Esophagus squamous epithelium (tissue), 5 donors: ENCODE measurements around the gene PCDHB10. TPM values are rescaled to one million over a fixed set of nuclear protein-coding genes. Genes with fewer than 3 reads are reported as not detected.
"Not testable (repeated sequence)": the region's sequence is repeated elsewhere in the genome, so short reads cannot be mapped to it uniquely, and the experiment has no call there.

Experiments used
- DNase-seq: peaks from one replicate; lab custom pipeline; 2025; lab: John Stamatoyannopoulos, UW
- H3K27ac ChIP-seq, 4 donors: fragments of 200-600 bp; sonication (generic); one replicate each; pipeline ENCODE4 v1.5.1; 2016 to 2019; ENCODE audit warnings: mild to moderate bottlenecking in 1 of 4
- H3K27me3 ChIP-seq, 4 donors: fragments of 200-600 bp; sonication (generic); 1 replicate in 3 of 4; 2 replicates in 1 of 4; pipeline versions ENCODE4 v1.5.1 to v1.6.0; 2017 to 2021; ENCODE audit warnings: antibody characterized with exemption in 1 of 4
- H3K36me3 ChIP-seq, 3 donors: fragments of 200-600 bp; sonication (generic); one replicate each; pipeline ENCODE4 v1.5.1; 2016 to 2019
- H3K4me1 ChIP-seq, 3 donors: fragments of 200-600 bp; sonication (generic); one replicate each; pipeline ENCODE4 v1.5.1; 2017 to 2019
- H3K4me3 ChIP-seq, 4 donors: fragments of 200-600 bp; sonication (generic); 1 replicate in 3 of 4; 2 replicates in 1 of 4; pipeline ENCODE4 v1.5.1; 2016 to 2019; ENCODE audit warnings: mild to moderate bottlenecking in 2 of 4, moderate library complexity in 1 of 4
- H3K9me3 ChIP-seq, 3 donors: fragments of 200-600 bp; sonication (generic); one replicate each; pipeline ENCODE4 v1.5.1; 2016 to 2019
- POLR2A ChIP-seq, 4 donors: fragments of 450-650 bp; IDR thresholded peaks; one replicate each; pipeline ENCODE4 v1.6.1; 2017; ENCODE audit warnings: antibody characterized with exemption in 4 of 4, mild to moderate bottlenecking in 4 of 4, moderate library complexity in 3 of 4
- WGBS, 2 donors: methylation state at CpG; one replicate each; pipeline ENCODE4 v1.1.5; 2018; 5-methylcytosine and 5-hydroxymethylcytosine counted together
- intact Hi-C: fragments of 100-400 bp; cut with DNase I; formaldehyde crosslinking; loops from one replicate; pipeline ENCODE4 v1.15.0; 2022
- total RNA-seq, 4 donors: library from RNA; depleted of rRNA; stranded (reverse); fragments of >200 nt; gene quantifications; one replicate each; pipeline ENCODE4 v1.1.0, GENCODE V29; 2016
- TF ChIP-seq, protein P1 (sequence below), 6 experiments: fragments of 450-650 bp in 4 of 6; fragments of 200-600 bp in 2 of 6; sonication (generic) in 2 of 6; IDR thresholded peaks; one replicate each; pipeline ENCODE4 v1.5.1; 2016 to 2019; ENCODE audit warnings: antibody characterized with exemption in 6 of 6, mild to moderate bottlenecking in 4 of 6, moderate library complexity in 4 of 6
- donor health status: DM: yes; HTN: yes; CAD: no.

The PCDHB10 gene
- total RNA-seq, 4 donors from 2014 or later, result 0.26 to 1.3 (median 0.76) TPM

GRCh38 chr5:141213656-141214339 lies 21.6 kb downstream of the PCDHB10 start, which contains the start of gene PCDHB13:
PCDHB13 (plus strand) TSS chr5:141213919; CDS start chr5:141214124, 205 bp downstream.
- H3K4me1 ChIP-seq, H3K27ac ChIP-seq, intact Hi-C loops, H3K36me3 ChIP-seq, DNase-seq: not testable (repeated sequence)
- Histone ChIP-seq H3K4me3 (peak within 1 kb of the TSS in 3 of 4 donors; percentile 15 to 45 (median 16)), H3K9me3 (peaks cover 4 to 66% (median 45%) of the 10 kb centered on the region in 3 donors), H3K27me3 (peaks cover 0 to 28% (median 0%) of the 10 kb centered on the region in 4 donors)
- WGBS, 2 donors, result 14 to 18% methylated on average over 10 to 13 of the region's 18 CpGs
- TF ChIP-seq, protein P1, sequence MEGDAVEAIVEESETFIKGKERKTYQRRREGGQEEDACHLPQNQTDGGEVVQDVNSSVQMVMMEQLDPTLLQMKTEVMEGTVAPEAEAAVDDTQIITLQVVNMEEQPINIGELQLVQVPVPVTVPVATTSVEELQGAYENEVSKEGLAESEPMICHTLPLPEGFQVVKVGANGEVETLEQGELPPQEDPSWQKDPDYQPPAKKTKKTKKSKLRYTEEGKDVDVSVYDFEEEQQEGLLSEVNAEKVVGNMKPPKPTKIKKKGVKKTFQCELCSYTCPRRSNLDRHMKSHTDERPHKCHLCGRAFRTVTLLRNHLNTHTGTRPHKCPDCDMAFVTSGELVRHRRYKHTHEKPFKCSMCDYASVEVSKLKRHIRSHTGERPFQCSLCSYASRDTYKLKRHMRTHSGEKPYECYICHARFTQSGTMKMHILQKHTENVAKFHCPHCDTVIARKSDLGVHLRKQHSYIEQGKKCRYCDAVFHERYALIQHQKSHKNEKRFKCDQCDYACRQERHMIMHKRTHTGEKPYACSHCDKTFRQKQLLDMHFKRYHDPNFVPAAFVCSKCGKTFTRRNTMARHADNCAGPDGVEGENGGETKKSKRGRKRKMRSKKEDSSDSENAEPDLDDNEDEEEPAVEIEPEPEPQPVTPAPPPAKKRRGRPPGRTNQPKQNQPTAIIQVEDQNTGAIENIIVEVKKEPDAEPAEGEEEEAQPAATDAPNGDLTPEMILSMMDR (IDR thresholded peaks at IDR 0.05), result peak in 5 of 6 experiments; percentile 10 to 52 (median 30)

- H3K4me1 ChIP-seq, DNase-seq, H3K27ac ChIP-seq, intact Hi-C loops, H3K4me3 ChIP-seq, H3K36me3 ChIP-seq: not testable (repeated sequence)
- Histone ChIP-seq H3K9me3 (peaks cover 4 to 66% (median 41%) of the 10 kb centered on the region in 3 donors), H3K27me3 (peaks cover 0 to 21% (median 0%) of the 10 kb centered on the region in 4 donors)
- WGBS, 2 donors, result 66 to 70% methylated on average over 4 to 6 of the region's 12 CpGs
Measured at GRCh38 chr5:141214583-141214982, 22.4 kb downstream of the PCDHB10 start.

DNA sequence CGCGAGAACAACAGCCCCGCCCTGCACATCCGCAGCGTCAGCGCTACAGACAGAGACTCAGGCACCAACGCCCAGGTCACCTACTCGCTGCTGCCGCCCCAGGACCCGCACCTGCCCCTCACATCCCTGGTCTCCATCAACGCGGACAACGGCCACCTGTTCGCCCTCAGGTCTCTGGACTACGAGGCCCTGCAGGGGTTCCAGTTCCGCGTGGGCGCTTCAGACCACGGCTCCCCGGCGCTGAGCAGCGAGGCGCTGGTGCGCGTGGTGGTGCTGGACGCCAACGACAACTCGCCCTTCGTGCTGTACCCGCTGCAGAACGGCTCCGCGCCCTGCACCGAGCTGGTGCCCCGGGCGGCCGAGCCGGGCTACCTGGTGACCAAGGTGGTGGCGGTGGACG lies 23.4 kb downstream of the PCDHB10 start:
- Histone ChIP-seq H3K4me3 (peak overlapping the region in 1 of 4 donors; percentile 4), H3K9me3 (peaks cover 4 to 63% (median 36%) of the 10 kb centered on the region in 3 donors), H3K27me3 (peaks cover 0 to 12% (median 0%) of the 10 kb centered on the region in 4 donors)
- DNase-seq, H3K27ac ChIP-seq, intact Hi-C loops, H3K4me1 ChIP-seq, H3K36me3 ChIP-seq: not testable (repeated sequence)
- 67% methylated on average over 13 of the region's 40 CpGs; no CpG with 5 or more reads in 1 of the 2 donors for WGBS, 2 donors

GRCh38 chr5:141216035-141216434 lies 23.9 kb downstream of the PCDHB10 start:
- intact Hi-C loops, H3K27ac ChIP-seq, H3K27me3 ChIP-seq, H3K4me1 ChIP-seq, H3K4me3 ChIP-seq, H3K36me3 ChIP-seq, DNase-seq: not testable (repeated sequence)
- H3K9me3 ChIP-seq, result peaks cover 4 to 58% (median 32%) of the 10 kb centered on the region in 3 donors
- 34 to 36% methylated on average over 3 to 4 of the region's 26 CpGs for WGBS, 2 donors

GRCh38 chr5:141223112-141223783 lies 31.1 kb downstream of the PCDHB10 start, which contains the start of gene PCDHB14:
PCDHB14 (plus strand) TSS chr5:141223343; CDS start chr5:141223506, 163 bp downstream.
- Histone ChIP-seq H3K27ac (no peak within 1 kb of the TSS), H3K27me3 (no peaks in the 10 kb centered on the region), H3K36me3 (no peaks in the 10 kb centered on the region), H3K9me3 (peaks cover 0 to 73% (median 51%) of the 10 kb centered on the region in 3 donors), H3K4me3 (peak within 1 kb of the TSS in 2 of 4 donors; percentile 18 to 48), H3K4me1 (no peaks in the 10 kb centered on the region)
- DNase-seq, result no peak
- TF ChIP-seq POLR2A (IDR thresholded peaks at IDR 0.05), result no peak
- TF ChIP-seq, protein P1 (IDR thresholded peaks at IDR 0.05), result peak in 1 of 6 experiments; percentile 6
- 25 to 30% methylated on average over 15 of the region's 15 CpGs for WGBS, 2 donors
- intact Hi-C loops, result no loop called here

DNA sequence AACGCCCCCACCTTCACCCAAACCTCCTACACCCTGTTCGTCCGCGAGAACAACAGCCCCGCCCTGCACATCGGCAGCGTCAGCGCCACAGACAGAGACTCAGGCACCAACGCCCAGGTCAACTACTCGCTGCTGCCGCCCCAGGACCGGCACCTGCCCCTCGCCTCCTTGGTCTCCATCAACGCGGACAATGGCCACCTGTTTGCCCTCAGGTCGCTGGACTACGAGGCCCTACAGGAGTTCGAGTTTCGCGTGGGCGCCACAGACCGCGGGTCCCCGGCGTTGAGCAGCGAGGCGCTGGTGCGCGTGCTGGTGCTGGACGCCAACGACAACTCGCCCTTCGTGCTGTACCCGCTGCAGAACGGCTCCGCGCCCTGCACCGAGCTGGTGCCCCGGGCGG lies 32.7 kb downstream of the PCDHB10 start:
- H3K4me3 ChIP-seq, H3K27ac ChIP-seq, DNase-seq, intact Hi-C loops, H3K36me3 ChIP-seq, H3K4me1 ChIP-seq, H3K27me3 ChIP-seq: not testable (repeated sequence)
- peaks cover 0 to 65% (median 44%) of the 10 kb centered on the region in 3 donors for H3K9me3 ChIP-seq
- 45% methylated on average over 5 of the region's 40 CpGs; no CpG with 5 or more reads in 1 of the 2 donors for WGBS, 2 donors

DNA sequence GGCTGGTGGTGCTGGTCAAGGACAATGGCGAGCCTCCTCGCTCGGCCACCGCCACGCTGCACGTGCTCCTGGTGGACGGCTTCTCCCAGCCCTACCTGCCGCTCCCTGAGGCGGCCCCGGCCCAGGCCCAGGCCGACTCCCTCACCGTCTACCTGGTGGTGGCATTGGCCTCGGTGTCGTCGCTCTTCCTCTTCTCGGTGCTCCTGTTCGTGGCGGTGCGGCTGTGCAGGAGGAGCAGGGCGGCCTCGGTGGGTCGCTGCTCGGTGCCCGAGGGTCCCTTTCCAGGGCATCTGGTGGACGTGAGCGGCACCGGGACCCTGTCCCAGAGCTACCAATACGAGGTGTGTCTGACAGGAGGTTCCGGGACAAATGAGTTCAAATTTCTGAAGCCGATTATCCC lies 33.3 kb downstream of the PCDHB10 start:
- intact Hi-C loops, H3K27me3 ChIP-seq, DNase-seq, H3K27ac ChIP-seq, H3K36me3 ChIP-seq, H3K4me1 ChIP-seq, H3K4me3 ChIP-seq: not testable (repeated sequence)
- WGBS, 2 donors, result 42 to 43% methylated on average over 4 to 5 of the region's 30 CpGs
- H3K9me3 ChIP-seq, result peaks cover 0 to 66% (median 47%) of the 10 kb centered on the region in 3 donors
